ENCODE measurements around the gene CLUH.

The CLUH gene

DNA sequence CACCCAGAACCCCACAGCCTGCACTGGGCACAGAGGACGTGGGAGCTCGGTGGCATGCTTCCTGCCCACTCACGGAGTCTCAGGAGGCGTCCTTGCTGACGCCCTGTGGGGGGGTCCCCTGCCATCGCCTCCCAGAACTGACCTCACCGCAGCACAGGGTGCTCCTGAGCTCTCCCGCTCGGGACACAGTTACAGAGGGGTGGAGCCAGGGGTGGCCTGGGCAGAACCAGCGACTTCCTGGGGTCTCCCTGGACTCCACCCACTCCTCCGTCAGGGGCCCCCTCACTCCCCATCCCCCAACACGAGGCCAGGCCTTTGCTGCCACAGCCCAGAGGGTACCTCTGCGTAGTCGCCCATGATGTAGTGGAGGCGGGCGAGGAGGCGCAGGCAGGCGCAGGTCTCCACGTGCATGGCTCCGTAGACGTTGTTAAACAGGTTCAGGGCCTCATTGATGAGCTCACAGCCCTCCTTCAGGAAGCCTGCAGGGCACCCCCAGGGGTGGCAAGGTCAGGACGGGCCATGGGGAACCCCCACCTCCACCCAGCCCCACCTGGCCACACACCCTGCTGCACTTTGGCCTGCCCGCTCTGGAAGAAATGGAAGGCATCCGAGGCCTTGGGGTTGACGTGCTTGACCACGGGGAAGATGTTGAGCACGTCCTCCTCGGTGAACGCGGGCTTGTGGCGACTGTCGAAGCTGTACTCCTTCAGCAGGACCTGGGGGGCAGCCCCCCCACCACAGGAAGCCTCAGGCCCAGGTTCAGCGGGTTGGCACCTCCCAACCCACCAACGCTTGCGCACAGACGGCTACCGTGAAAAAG, 17.8 kb downstream of the CLUH start:
- H3K27ac ChIP-seq, result no peak overlapping the region
- TF ChIP-seq ZFX (IDR thresholded peaks at IDR 0.05), result no peak
- TF ChIP-seq, protein P1, sequence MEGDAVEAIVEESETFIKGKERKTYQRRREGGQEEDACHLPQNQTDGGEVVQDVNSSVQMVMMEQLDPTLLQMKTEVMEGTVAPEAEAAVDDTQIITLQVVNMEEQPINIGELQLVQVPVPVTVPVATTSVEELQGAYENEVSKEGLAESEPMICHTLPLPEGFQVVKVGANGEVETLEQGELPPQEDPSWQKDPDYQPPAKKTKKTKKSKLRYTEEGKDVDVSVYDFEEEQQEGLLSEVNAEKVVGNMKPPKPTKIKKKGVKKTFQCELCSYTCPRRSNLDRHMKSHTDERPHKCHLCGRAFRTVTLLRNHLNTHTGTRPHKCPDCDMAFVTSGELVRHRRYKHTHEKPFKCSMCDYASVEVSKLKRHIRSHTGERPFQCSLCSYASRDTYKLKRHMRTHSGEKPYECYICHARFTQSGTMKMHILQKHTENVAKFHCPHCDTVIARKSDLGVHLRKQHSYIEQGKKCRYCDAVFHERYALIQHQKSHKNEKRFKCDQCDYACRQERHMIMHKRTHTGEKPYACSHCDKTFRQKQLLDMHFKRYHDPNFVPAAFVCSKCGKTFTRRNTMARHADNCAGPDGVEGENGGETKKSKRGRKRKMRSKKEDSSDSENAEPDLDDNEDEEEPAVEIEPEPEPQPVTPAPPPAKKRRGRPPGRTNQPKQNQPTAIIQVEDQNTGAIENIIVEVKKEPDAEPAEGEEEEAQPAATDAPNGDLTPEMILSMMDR (conservative IDR thresholded peaks at IDR 0.05), result no peak

DNA sequence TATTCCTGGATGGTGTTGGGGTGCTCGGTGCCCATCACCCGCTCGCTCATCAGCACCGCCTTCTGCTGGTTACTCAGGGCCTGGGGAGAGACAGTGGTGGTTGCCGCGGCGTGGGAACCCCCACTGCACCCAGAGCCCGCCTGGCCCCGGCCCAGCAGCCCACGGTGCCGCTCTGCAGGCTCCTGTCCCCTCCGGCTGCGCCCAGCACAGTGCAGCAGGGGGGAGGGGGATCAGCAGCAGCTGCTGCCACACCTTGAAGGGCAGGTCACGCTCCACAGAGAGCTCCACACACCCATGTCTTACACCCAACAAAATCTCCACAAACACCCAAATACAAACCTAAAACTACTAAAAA, 18.8 kb downstream of the CLUH start:
- no peak for TF ChIP-seq ZFX (IDR thresholded peaks at IDR 0.05)
- TF ChIP-seq, protein P1 (conservative IDR thresholded peaks at IDR 0.05), result no peak
- H3K27ac ChIP-seq, result no peak overlapping the region

DNA sequence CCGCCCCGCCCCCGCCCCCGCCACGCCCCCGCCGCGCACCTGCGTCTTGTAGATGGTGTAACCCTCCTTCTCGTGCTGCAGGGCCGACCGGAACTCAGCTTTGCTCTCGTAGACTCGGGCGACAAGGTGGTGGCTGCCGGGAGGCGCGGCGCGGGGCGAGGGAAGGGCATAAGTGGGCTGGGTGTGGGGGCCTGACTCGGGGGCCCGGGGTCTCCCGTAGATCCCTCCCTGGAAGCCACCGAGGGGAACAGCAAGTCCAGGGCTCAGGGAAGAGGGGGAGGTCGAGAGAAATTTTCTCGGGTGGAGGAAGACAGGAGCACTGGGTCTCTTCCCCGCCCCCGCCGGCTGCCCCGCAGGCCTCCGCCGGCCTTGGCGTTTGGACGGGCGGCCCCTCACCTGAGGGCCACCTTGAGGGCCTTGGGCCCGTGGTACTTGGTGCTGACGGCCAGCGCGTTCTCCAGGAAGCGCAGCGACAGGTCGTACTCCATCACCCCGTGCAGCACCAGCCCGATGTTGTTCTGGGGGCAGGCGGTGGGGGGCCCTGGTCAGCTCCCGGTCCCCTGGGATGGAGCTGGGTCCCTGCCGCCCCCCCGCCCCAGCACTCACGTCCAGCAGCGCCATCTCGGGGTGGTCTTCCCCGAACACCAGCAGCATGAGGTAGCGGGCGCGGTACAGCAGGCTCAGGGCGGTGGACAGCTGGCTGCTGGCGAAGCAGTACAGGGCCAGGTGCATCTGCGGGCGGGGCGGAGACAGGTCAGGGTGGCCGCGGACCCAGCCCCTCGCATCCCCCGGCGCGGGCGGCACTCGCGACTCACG, 19.4 kb downstream of the CLUH start:
- H3K27ac ChIP-seq, result no peak overlapping the region
- no peak for TF ChIP-seq ZFX (IDR thresholded peaks at IDR 0.05)

DNA sequence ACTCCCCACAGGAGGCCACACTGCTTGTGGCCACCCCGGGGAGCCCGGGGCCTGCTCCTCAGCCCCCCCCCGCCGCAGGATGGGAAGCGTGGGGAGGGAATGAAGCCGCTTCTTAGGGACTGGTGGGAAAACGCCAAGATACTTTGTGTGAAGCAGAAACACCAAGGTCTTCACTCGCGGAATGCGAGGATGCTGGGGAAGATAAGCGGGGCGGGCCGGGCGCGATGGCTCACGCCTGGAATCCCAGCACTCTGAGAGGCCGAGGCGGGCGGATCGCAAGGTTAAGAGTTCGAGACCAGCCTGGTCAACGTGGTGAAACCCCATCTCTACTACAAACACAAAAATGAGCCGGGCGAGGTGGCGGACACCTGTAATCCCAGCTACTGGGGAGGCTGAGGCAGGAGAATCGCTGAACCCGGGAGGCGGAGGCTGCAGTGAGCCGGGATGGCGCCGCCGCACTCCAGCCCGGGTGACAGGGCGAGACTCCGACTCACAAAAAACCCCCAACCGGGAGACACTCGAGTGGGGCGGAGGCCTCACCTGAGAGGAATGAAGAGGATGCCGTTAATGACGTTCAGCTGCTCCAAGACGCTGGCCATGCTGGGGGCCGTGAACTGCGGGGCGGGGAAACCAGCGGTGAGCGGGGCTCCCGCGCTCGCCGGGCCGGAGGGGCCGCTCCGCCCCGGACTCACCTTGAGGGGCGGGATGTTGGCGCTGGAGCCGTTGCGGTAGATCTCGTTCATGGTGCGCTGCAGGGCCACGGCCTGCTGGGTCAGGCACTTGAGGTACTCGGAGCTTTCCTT, 20.3 kb downstream of the CLUH start:
- TF ChIP-seq, protein P1 (conservative IDR thresholded peaks at IDR 0.05), result no peak
- no peak for TF ChIP-seq ZFX (IDR thresholded peaks at IDR 0.05)
- no peak overlapping the region for H3K27ac ChIP-seq

DNA sequence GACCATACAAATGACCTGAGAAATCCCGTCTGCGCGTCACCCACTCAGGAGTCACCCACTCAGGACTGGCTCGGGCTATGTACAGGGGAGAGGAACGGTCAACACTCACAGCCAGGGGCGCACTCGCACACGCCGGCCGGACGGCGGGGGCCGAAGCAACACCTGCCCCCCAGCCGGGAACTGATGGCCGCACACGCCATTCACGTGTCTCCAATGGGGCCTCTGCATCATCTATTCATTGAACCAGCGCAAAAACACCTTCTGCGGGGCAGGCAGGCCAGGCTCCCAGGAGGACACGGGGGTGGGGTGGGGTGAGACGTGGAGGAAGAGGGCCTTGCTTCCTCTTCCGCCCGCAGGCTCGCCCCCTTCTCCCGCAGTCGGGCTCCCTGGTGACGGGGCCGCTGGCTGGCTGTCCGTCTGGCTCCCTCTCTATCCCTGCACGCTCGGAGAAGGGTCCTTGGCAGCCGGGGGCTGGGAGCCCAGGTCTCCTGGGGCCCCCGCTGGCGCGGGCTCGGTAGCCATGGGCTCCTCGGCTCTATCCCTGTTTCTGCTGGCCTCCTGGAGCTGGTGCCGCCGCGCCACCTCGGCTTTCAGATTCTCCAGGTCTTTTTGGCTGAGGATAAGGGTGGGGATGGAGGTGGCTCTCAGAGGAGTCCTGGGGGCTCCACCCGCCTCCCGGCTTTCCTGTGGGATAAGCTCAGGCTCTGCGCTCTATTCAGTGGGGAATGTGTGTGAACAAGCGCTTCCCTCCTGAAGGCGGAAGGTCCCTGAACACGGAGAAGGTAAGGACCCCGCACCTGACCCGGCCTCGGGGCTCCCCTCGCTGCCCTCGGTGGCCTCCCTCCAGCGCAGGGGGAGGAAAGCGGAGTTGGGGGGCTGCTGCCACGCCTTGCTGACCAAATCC, 21.1 kb downstream of the CLUH start:
- no peak overlapping the region for H3K27ac ChIP-seq
- TF ChIP-seq ZFX (IDR thresholded peaks at IDR 0.05), result no peak
- TF ChIP-seq, protein P1 (conservative IDR thresholded peaks at IDR 0.05), result no peak

DNA sequence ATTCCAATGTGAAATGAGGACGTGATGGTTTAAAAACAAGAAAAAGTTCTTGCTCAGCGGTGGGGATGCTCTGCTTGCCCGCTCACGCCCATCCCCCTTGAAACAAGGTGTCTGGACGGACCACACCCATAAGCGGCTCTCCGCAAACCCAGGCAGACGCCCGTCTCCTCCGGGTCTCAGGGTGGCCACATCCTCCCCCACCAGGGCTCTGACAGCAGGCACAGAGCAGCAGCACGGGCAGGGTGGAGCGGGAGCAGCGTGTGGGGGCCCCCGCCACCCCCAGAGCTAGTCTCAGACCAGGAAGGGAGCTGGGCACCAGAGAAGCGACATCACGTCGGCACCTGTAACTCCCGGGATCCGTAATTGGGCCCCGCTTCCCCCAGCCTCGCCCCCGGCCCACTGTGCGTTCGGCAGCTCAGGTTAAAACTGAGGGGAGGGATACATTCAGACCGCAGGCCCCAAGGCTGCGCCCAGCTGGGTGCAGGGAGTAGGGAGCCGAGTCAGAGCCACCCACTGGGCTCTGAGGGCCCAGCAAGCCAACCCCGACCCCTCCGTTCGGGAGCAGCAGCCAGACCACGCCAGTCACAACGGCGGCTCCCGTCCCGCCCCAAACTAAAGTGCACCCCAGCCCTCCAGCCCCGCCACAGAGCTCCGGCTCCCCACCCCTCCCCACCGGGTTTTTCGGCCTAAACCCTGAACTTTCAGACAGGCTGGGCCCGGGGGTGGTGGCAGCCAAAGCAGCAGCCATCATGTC, 22.0 kb downstream of the CLUH start:
- TF ChIP-seq, protein P1 (conservative IDR thresholded peaks at IDR 0.05), result no peak
- no peak for TF ChIP-seq ZFX (IDR thresholded peaks at IDR 0.05)
- no peak overlapping the region for H3K27ac ChIP-seq
